ENCODE data around the gene TMSB4X.

TMSB4X gene

GRCh38 chrX:12955882-12956703 is 18.8 kb upstream of the TMSB4X start:
- TF ChIP-seq SIN3A (IDR thresholded peaks at IDR 0.05; ENCODE audit: borderline replicate concordance, insufficient read depth, low read length) (no peak), FOXP2 (optimal IDR thresholded peaks at IDR 0.05; ENCODE audit: borderline replicate concordance, extremely low read depth, extremely low read length, insufficient read depth) (no peak), TAF1 (IDR thresholded peaks at IDR 0.05; ENCODE audit: borderline replicate concordance, insufficient read depth, low read length) (no peak), POLR2AphosphoS5 (IDR thresholded peaks at IDR 0.05; ENCODE audit: low read depth, low read length) (no peak; the same call in 1 of the 2 replicates), REST (IDR thresholded peaks at IDR 0.05; ENCODE audit: insufficient read depth in 1 of 2, low read depth in 2 of 2, low read length in 2 of 2) (no peak)

- TF ChIP-seq POLR2AphosphoS5 (IDR thresholded peaks at IDR 0.05; ENCODE audit: low read depth, low read length), result no peak
- no peak for TF ChIP-seq SIN3A (IDR thresholded peaks at IDR 0.05; ENCODE audit: borderline replicate concordance, insufficient read depth, low read length)
- TF ChIP-seq FOXP2 (optimal IDR thresholded peaks at IDR 0.05; ENCODE audit: borderline replicate concordance, extremely low read depth, extremely low read length, insufficient read depth), result no peak
- no peak for TF ChIP-seq TAF1 (IDR thresholded peaks at IDR 0.05; ENCODE audit: borderline replicate concordance, insufficient read depth, low read length)
- TF ChIP-seq REST (IDR thresholded peaks at IDR 0.05; ENCODE audit: insufficient read depth in 1 of 2, low read depth in 2 of 2, low read length in 2 of 2), result no peak
Measured at GRCh38 chrX:12956704-12957534, 18.0 kb upstream of the TMSB4X start.

- TF ChIP-seq REST (IDR thresholded peaks at IDR 0.05; ENCODE audit: insufficient read depth in 1 of 2, low read depth in 2 of 2, low read length in 2 of 2) (no peak), FOXP2 (optimal IDR thresholded peaks at IDR 0.05; ENCODE audit: borderline replicate concordance, extremely low read depth, extremely low read length, insufficient read depth) (no peak), SIN3A (IDR thresholded peaks at IDR 0.05; ENCODE audit: borderline replicate concordance, insufficient read depth, low read length) (no peak), TAF1 (IDR thresholded peaks at IDR 0.05; ENCODE audit: borderline replicate concordance, insufficient read depth, low read length) (no peak), POLR2AphosphoS5 (IDR thresholded peaks at IDR 0.05; ENCODE audit: low read depth, low read length) (no peak)
Measured at GRCh38 chrX:12958059-12958458, 16.9 kb upstream of the TMSB4X start.

GRCh38 chrX:12958461-12958860 is 16.4 kb upstream of the TMSB4X start:
- TF ChIP-seq REST (IDR thresholded peaks at IDR 0.05; ENCODE audit: insufficient read depth in 1 of 2, low read depth in 2 of 2, low read length in 2 of 2) (no peak), TAF1 (IDR thresholded peaks at IDR 0.05; ENCODE audit: borderline replicate concordance, insufficient read depth, low read length) (no peak), FOXP2 (optimal IDR thresholded peaks at IDR 0.05; ENCODE audit: borderline replicate concordance, extremely low read depth, extremely low read length, insufficient read depth) (no peak), POLR2AphosphoS5 (IDR thresholded peaks at IDR 0.05; ENCODE audit: low read depth, low read length) (no peak), SIN3A (IDR thresholded peaks at IDR 0.05; ENCODE audit: borderline replicate concordance, insufficient read depth, low read length) (no peak)
